K562 (cell line): ENCODE data around the gene HDHD3. TPM values are rescaled to one million over a fixed set of nuclear protein-coding genes. Genes with fewer than 3 reads are reported as not detected.

Experiments
- ATF4 ChIP-seq: fragments of 450-650 bp; formaldehyde crosslinking; IDR thresholded peaks from 2 replicates; pipeline ENCODE4 v1.4.0; 2022; ENCODE audit warnings: mild to moderate bottlenecking, moderate library complexity
- BCL6 ChIP-seq: fragments of 250-450 bp; sonication (Bioruptor Pico); IDR thresholded peaks from 2 replicates; pipeline ENCODE4 v1.4.0; 2020
- CXXC5 ChIP-seq: fragments of 250-450 bp; sonication (Bioruptor Pico); IDR thresholded peaks from 2 replicates; pipeline ENCODE4 v1.8.0; 2022; ENCODE audit warnings: inconsistent platforms, mild to moderate bottlenecking, moderate library complexity
- E2F5 ChIP-seq: sonication (generic); formaldehyde crosslinking; IDR thresholded peaks from 2 replicates; pipeline ENCODE4 v1.8.0; 2022; ENCODE audit warnings: mild to moderate bottlenecking, missing genetic modification reagents
- HMBOX1 ChIP-seq: sonication (generic); IDR thresholded peaks from 2 replicates; pipeline ENCODE4 v1.6.1; 2016
- HNRNPK ChIP-seq: fragments of 200-400 bp; formaldehyde crosslinking; IDR thresholded peaks from one replicate; pipeline ENCODE4 v1.6.1; 2018; ENCODE audit warnings: mild to moderate bottlenecking, low read depth, low read length; ENCODE audit not compliant: poor library complexity, severe bottlenecking
- IRF1 ChIP-seq: sonication (generic); formaldehyde crosslinking; IDR thresholded peaks from 2 replicates; pipeline ENCODE4 v1.8.0; 2022; ENCODE audit warnings: missing genetic modification reagents, mild to moderate bottlenecking, borderline replicate concordance
- KAT8 ChIP-seq: fragments of 450-650 bp; IDR thresholded peaks from 2 replicates; pipeline ENCODE4 v1.6.1; 2016; ENCODE audit warnings: low read depth, mild to moderate bottlenecking
- KDM2B ChIP-seq: fragments of 250-450 bp; sonication (Bioruptor Pico); IDR thresholded peaks from 2 replicates; pipeline ENCODE4 v1.8.0; 2021; ENCODE audit warnings: mild to moderate bottlenecking, moderate library complexity
- KDM5B ChIP-seq: fragments of 200-600 bp; sonication (generic); IDR thresholded peaks from 2 replicates; pipeline ENCODE4 v1.6.1; 2012; ENCODE audit warnings: low read depth, mild to moderate bottlenecking, moderate library complexity, low read length, control low read depth, inconsistent platforms; ENCODE audit not compliant: insufficient replicate concordance
- NFE2 ChIP-seq: IDR thresholded peaks from 2 replicates; pipeline ENCODE4 v1.6.1; 2014; ENCODE audit warnings: antibody characterized with exemption, low read depth
- NFRKB ChIP-seq: fragments of 450-650 bp; IDR thresholded peaks from 2 replicates; pipeline ENCODE4 v1.6.1; 2016; ENCODE audit warnings: low read depth
- PHF20 ChIP-seq: fragments of 450-650 bp; IDR thresholded peaks from 2 replicates; pipeline ENCODE4 v1.6.1; 2018; ENCODE audit not compliant: partially characterized antibody
- RB1 ChIP-seq: fragments of 450-650 bp; IDR thresholded peaks from 2 replicates; pipeline ENCODE4 v1.6.1; 2017; ENCODE audit warnings: low read depth, mild to moderate bottlenecking
- RBM22 ChIP-seq: fragments of 200-400 bp; formaldehyde crosslinking; IDR thresholded peaks from 2 replicates; pipeline ENCODE4 v1.6.1; 2018; ENCODE audit warnings: low read length, low read depth; ENCODE audit not compliant: poor library complexity, severe bottlenecking
- RHOXF2B ChIP-seq: fragments of 250-450 bp; sonication (Bioruptor Pico); conservative IDR thresholded peaks from 2 replicates; pipeline ENCODE4 v1.5.1; 2021
- SMAD4 ChIP-seq: fragments of 250-450 bp; sonication (Bioruptor Pico); conservative IDR thresholded peaks from 2 replicates; pipeline ENCODE4 v1.8.0; 2021; ENCODE audit warnings: inconsistent platforms, mild to moderate bottlenecking, moderate library complexity
- SRSF1 ChIP-seq: fragments of 200-400 bp; formaldehyde crosslinking; IDR thresholded peaks from 2 replicates; pipeline ENCODE4 v1.6.1; 2017; ENCODE audit warnings: mild to moderate bottlenecking, low read depth, low read length, moderate library complexity
- SUPT5H ChIP-seq: fragments of 450-650 bp; IDR thresholded peaks from 2 replicates; pipeline ENCODE4 v1.6.1; 2016
- ZBTB2 ChIP-seq: fragments of 450-650 bp; IDR thresholded peaks from 2 replicates; pipeline ENCODE4 v1.6.1; 2016; ENCODE audit warnings: antibody characterized with exemption
- ZFP30 ChIP-seq: fragments of 250-450 bp; sonication (Bioruptor Pico); IDR thresholded peaks from 2 replicates; pipeline ENCODE4 v1.8.0; 2022; ENCODE audit warnings: moderate library complexity, mild to moderate bottlenecking, inconsistent platforms, borderline replicate concordance
- ZNF316 ChIP-seq: fragments of 450-650 bp; IDR thresholded peaks from 2 replicates; pipeline ENCODE4 v1.6.1; 2016
- ZNF644 ChIP-seq: fragments of 200-800 bp; sonication (Bioruptor generic); IDR thresholded peaks from 2 replicates; pipeline ENCODE4 v1.6.1; 2016; ENCODE audit warnings: low read depth, missing genetic modification characterization, missing compliant biosample characterization
- ZNF79 ChIP-seq: fragments of 250-450 bp; sonication (Bioruptor Pico); IDR thresholded peaks from 2 replicates; pipeline ENCODE4 v1.4.0; 2020; ENCODE audit warnings: low read depth, mild to moderate bottlenecking, moderate library complexity
- ZSCAN29 ChIP-seq: fragments of 450-650 bp; IDR thresholded peaks from 2 replicates; pipeline ENCODE4 v1.6.1; 2017
- polyA plus RNA-seq, 8 experiments: library from polyadenylated mRNA; depleted of rRNA in 4 of 8; stranded (reverse) in 5 of 8; unstranded in 3 of 8; fragments of >200 nt; fragmentation: Nextera tagmentation in 2 of 8; fragmentation: Illumina TruSeq in 1 of 8; extraction: Ambion mirVana in 2 of 8; extraction: Trizol in 1 of 8; gene quantifications; 2 replicates each; pipeline versions ENCODE4 v1.2.1 to v1.2.3, GENCODE V29; 2011 to 2014; ENCODE audit warnings: inconsistent platforms in 1 of 8, missing spikeins in 1 of 8
- total RNA-seq, 7 experiments: library from RNA; depleted of rRNA in 6 of 7; stranded (reverse); fragments of >200 nt in 6 of 7; fragmentation: Illumina TruSeq in 2 of 7; extraction: Trizol in 2 of 7; gene quantifications; 2 replicates each; pipeline versions ENCODE4 v1.2.1 to v1.2.3, GENCODE V29; 2011 to 2021; ENCODE audit warnings: low replicate concordance in 1 of 7

Gene HDHD3
- total and polyA plus RNA-seq, 9 of the 15 experiments (the other 6 are each of a cell fraction or from before 2014, with no cell fraction given): 1.1 to 19.1 (median 10.9) TPM

DNA sequence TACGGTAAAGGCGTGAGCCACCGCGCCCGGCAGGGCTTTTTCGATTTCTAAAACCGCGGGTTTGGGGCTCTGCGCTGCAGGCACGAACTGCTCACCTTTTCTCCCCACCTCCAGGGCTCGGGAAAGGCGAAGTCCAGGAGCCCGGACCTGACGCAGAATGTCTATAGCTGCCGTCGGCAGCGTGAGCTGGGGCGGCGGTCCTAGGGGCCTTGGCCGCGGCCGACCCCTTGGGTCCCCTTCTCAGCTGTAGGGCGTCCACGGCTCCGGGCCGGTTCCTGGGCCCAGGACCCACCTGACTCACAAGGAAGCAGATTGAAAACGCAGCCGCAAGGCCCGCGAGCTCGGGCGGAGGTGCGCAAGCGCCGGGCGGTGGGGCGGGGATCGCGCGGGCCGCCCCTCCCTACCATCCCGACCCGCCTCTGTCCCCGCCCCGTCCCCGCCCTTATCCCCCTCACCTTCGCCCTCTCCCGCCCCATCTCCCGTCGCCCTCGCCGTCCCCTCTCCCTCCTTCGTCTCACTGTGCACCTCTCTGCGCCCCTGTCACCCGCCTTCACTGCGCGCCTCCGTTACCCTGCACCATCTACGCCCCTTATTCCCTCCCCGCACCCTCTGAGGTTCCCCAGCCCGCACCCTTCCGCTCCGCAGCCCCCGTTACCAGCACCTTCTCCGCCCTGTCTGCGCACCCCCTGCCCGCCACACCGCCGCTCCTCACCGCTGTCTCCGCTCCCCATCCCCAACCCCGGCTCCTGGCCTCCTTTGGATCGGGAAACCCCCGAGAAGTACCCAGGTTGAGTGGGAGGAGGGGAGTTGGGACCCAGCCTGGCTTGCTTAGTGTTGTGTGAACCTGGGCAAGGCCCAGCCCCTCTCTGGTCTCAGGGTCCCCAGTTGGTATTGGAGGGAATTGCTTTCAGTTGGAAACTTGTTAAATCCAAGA, at the start of gene HDHD3 (continued):
- TF ChIP-seq ZBTB2 (0 out of 2 replicates have a peak, but pooled peaks have one; percentile 30), SMAD4 (CRISPR knock-in tag) (no peak), ZNF79 (no peak), ZSCAN29 (no peak), E2F5 (CRISPR knock-in tag) (no peak), PHF20 (peak; percentile 2), ZNF644 (tag) (no peak), BCL6 (CRISPR knock-in tag) (no peak), RBM22 (no peak), ZFP30 (CRISPR knock-in tag) (no peak), SRSF1 (no peak), RB1 (peak; percentile 33; the same call in 1 of the 2 replicates), KDM2B (peak; percentile 79; the same call in 1 of the 2 replicates), RHOXF2B (CRISPR knock-in tag) (no peak), ZNF316 (peak; percentile 52), NFE2 (no peak), KDM5B (peak; percentile 56), KAT8 (no peak), HNRNPK (peak; percentile 89), CXXC5 (0 out of 2 replicates have a peak, but pooled peaks have one; percentile 59), SUPT5H (peak; percentile 66), NFRKB (no peak), HMBOX1 (no peak), IRF1 (CRISPR knock-in tag) (no peak), ATF4 (CRISPR knock-in tag) (no peak)
